HepG2 (cell line): Measurements from ENCODE around the gene PLCL2. TPM values are rescaled to one million over a fixed set of nuclear protein-coding genes. Genes with fewer than 3 reads are reported as not detected.

Experiments
- ATAC-seq: fragments of 200-7000 bp; cut with Tn5 transposase; 3 replicates; pipeline ENCODE4 v1.9.1; 2020; ENCODE audit warnings: mild to moderate bottlenecking, moderate library complexity
- BruUV-seq: library from RNA; stranded (reverse); fragments of 400-500 nt; replicated peaks from 2 replicates; lab custom pipeline; 2021; lab: Mats Ljungman, UMichigan
- CTCF ChIA-PET: fragments of 300-600 bp; formaldehyde crosslinking; extraction: SDS; loops from one replicate; lab custom pipeline; 2021; ENCODE audit warnings: low total read pairs, inconsistent platforms, low intra/inter-chr PET ratio; lab: Yijun Ruan, JAX
- POLR2A ChIA-PET: fragments of 350-600 bp; sonication (Branson Sonifier 250); formaldehyde crosslinking; loops from one replicate; lab custom pipeline; 2020; ENCODE audit warnings: antibody characterized with exemption, inconsistent platforms; lab: Yijun Ruan, JAX
- DNase-seq: peaks from one replicate; pipeline ENCODE4 v3.0.0-alpha.2; 2015; ENCODE audit warnings: low spot score
- FAIRE-seq: peaks from 3 replicates; lab custom pipeline; 2011; peaks lifted over from hg19 to GRCh38; lab: Jason Lieb, UNC
- H2AFZ ChIP-seq: one replicate; pipeline ENCODE4 v1.6.1; 2011; ENCODE audit warnings: low read length, inconsistent platforms
- H3K27ac ChIP-seq: fragments of 300-600 bp; 3 replicates; pipeline ENCODE4 v1.8.0; 2011; ENCODE audit warnings: mixed run types, mild to moderate bottlenecking, mixed read lengths, low read length, inconsistent platforms; ENCODE audit not compliant: insufficient read depth; ENCODE audit errors: extremely low read length
- H3K27me3 ChIP-seq, 2 experiments: fragments of 200-600 bp in 1 of 2; 2 replicates in 1 of 2; 3 replicates in 1 of 2; pipeline versions ENCODE4 v1.6.0 to v1.8.0; 2011; ENCODE audit warnings: low read length in 2 of 2, mild to moderate bottlenecking in 2 of 2, moderate library complexity in 2 of 2, inconsistent platforms in 1 of 2; ENCODE audit not compliant: insufficient read depth in 2 of 2, control insufficient read depth in 1 of 2
- H3K36me3 ChIP-seq, 2 experiments: fragments of 200-600 bp in 1 of 2; replicated peaks in 1 of 2; 2 replicates in 1 of 2; 3 replicates in 1 of 2; pipeline versions ENCODE4 v1.5.1 to v1.8.0; 2011; ENCODE audit warnings: low read length in 2 of 2, inconsistent platforms in 1 of 2; ENCODE audit not compliant: insufficient read depth in 2 of 2, control insufficient read depth in 1 of 2
- H3K4me1 ChIP-seq: 2 replicates; pipeline ENCODE4 v1.5.1; 2012; ENCODE audit warnings: low read length, inconsistent platforms; ENCODE audit not compliant: insufficient read depth
- H3K4me2 ChIP-seq: 2 replicates; pipeline ENCODE4 v1.6.0; 2011; ENCODE audit warnings: low read depth, low read length, inconsistent platforms
- H3K4me3 ChIP-seq, 3 experiments: fragments of 200-600 bp in 1 of 3; sonication (generic), shearing (Covaris generic) in 1 of 3; replicated peaks in 1 of 3; 2 replicates each; pipeline ENCODE4 v1.5.1; 2011 to 2016; ENCODE audit warnings: low read length in 3 of 3, inconsistent platforms in 2 of 3, low read depth in 2 of 3, mild to moderate bottlenecking in 2 of 3, control low read depth in 1 of 3, mixed read lengths in 1 of 3; ENCODE audit not compliant: insufficient read depth in 1 of 3
- H3K79me2 ChIP-seq: one replicate; pipeline ENCODE4 v1.6.1; 2011; ENCODE audit warnings: low read length, inconsistent platforms; ENCODE audit not compliant: insufficient read depth
- H3K9ac ChIP-seq: 2 replicates; pipeline ENCODE4 v1.6.0; 2011; ENCODE audit warnings: mild to moderate bottlenecking, low read depth, low read length, inconsistent platforms; ENCODE audit not compliant: insufficient read depth
- H3K9me3 ChIP-seq: 2 replicates; pipeline ENCODE4 v1.5.1; 2012; ENCODE audit warnings: mild to moderate bottlenecking, low read length
- H4K20me1 ChIP-seq: 2 replicates; pipeline ENCODE4 v1.6.0; 2011; ENCODE audit warnings: inconsistent platforms, mild to moderate bottlenecking, low read length, moderate library complexity; ENCODE audit not compliant: insufficient read depth
- GABPA ChIP-seq, 2 experiments: IDR thresholded peaks; 2 replicates each; pipeline ENCODE4 v1.6.1; 2011 to 2016; ENCODE audit warnings: low read depth in 2 of 2, low read length in 1 of 2, missing biosample characterization in 1 of 2, missing genetic modification characterization in 1 of 2
- GPN1 ChIP-seq: sonication (generic); formaldehyde crosslinking; IDR thresholded peaks from 2 replicates; pipeline ENCODE4 v1.5.1; 2020; ENCODE audit warnings: missing genetic modification reagents, borderline replicate concordance
- IKZF4 ChIP-seq: sonication (generic); formaldehyde crosslinking; IDR thresholded peaks from 2 replicates; pipeline ENCODE4 v1.5.1; 2020; ENCODE audit warnings: borderline replicate concordance, mild to moderate bottlenecking, low read depth, missing genetic modification reagents; ENCODE audit errors: not compliant biosample characterization
- MBNL3 ChIP-seq: fragments of 250-450 bp; sonication (Bioruptor Pico); conservative IDR thresholded peaks from 2 replicates; pipeline ENCODE4 v1.8.0; 2022; ENCODE audit warnings: mild to moderate bottlenecking, inconsistent platforms
- PHF8 ChIP-seq: sonication (generic); formaldehyde crosslinking; IDR thresholded peaks from 2 replicates; pipeline ENCODE4 v1.5.0; 2020; ENCODE audit warnings: missing genetic modification reagents
- RAD51 ChIP-seq: fragments of 450-650 bp; IDR thresholded peaks from 2 replicates; pipeline ENCODE4 v1.6.1; 2016; ENCODE audit warnings: borderline replicate concordance
- ZBTB3 ChIP-seq: sonication (generic); formaldehyde crosslinking; IDR thresholded peaks from 2 replicates; pipeline ENCODE4 v1.4.0; 2020; ENCODE audit warnings: low read depth, mild to moderate bottlenecking, moderate library complexity, missing genetic modification reagents, borderline replicate concordance
- ZBTB42 ChIP-seq: sonication (generic); formaldehyde crosslinking; IDR thresholded peaks from 2 replicates; pipeline ENCODE4 v1.5.0; 2020; ENCODE audit warnings: mild to moderate bottlenecking, missing genetic modification reagents
- ZNF282 ChIP-seq: fragments of 450-650 bp; IDR thresholded peaks from 2 replicates; pipeline ENCODE4 v1.6.1; 2018; ENCODE audit not compliant: partially characterized antibody
- ZNF44 ChIP-seq: sonication (generic); formaldehyde crosslinking; IDR thresholded peaks from 2 replicates; pipeline ENCODE4 v1.5.1; 2020; ENCODE audit warnings: mild to moderate bottlenecking, missing genetic modification reagents
- ZNF607 ChIP-seq: sonication (generic); formaldehyde crosslinking; IDR thresholded peaks from 2 replicates; pipeline ENCODE4 v1.5.1; 2020; ENCODE audit warnings: missing genetic modification reagents, mild to moderate bottlenecking, borderline replicate concordance
- ZNF672 ChIP-seq: sonication (generic); formaldehyde crosslinking; IDR thresholded peaks from 2 replicates; pipeline ENCODE4 v1.8.1; 2022; ENCODE audit warnings: missing genetic modification reagents
- ZNF709 ChIP-seq: sonication (generic); formaldehyde crosslinking; IDR thresholded peaks from 2 replicates; pipeline ENCODE4 v1.5.0; 2020; ENCODE audit warnings: mild to moderate bottlenecking, missing genetic modification reagents
- WGBS: methylation state at CpG from one replicate; pipeline ENCODE4 v1.1.6; 2017; ENCODE audit warnings: low lambda C conversion rate; 5-methylcytosine and 5-hydroxymethylcytosine counted together
- in situ Hi-C: cut with HindIII; loops from 2 replicates; pipeline ENCODE4 v1.10.0; 2017; ENCODE audit warnings: low pct_unique_long_range_greater_than_20kb; ENCODE audit not compliant: extremely low pct_ligation_motif_present
- intact Hi-C: fragments of 100-400 bp; cut with micrococcal nuclease; formaldehyde crosslinking; loops from one replicate; pipeline ENCODE4 v1.10.0; 2022; ENCODE audit not compliant: unreplicated experiment
- polyA plus RNA-seq, 8 experiments: library from polyadenylated mRNA; depleted of rRNA in 3 of 8; stranded (reverse) in 7 of 8; unstranded in 1 of 8; fragments of >200 nt; fragmentation: Illumina TruSeq in 4 of 8; extraction: Trizol in 4 of 8; gene quantifications; 2 replicates each; pipeline versions ENCODE4 v1.2.1 to v1.2.3, GENCODE V29; 2011 to 2016; ENCODE audit warnings: low read depth in 4 of 8, missing spikeins in 1 of 8, mixed read lengths in 1 of 8; ENCODE audit not compliant: insufficient read depth in 1 of 8
- total RNA-seq, 5 experiments: library from RNA; depleted of rRNA; stranded (reverse); fragments of >200 nt; fragmentation: Illumina TruSeq; extraction: Trizol; gene quantifications; 2 replicates each; pipeline ENCODE4 v1.2.3, GENCODE V29; 2016; ENCODE audit warnings: low read depth in 1 of 5
- TF ChIP-seq, protein P1 (sequence below): sonication (generic); formaldehyde crosslinking; IDR thresholded peaks from 2 replicates; pipeline ENCODE4 v1.9.0; 2021; ENCODE audit warnings: missing genetic modification reagents, borderline replicate concordance
- TF ChIP-seq, protein P2 (sequence below): sonication (generic); formaldehyde crosslinking; IDR thresholded peaks from 2 replicates; pipeline ENCODE4 v1.4.0; 2020; ENCODE audit warnings: missing genetic modification reagents; ENCODE audit errors: not compliant biosample characterization
- TF ChIP-seq, protein P3 (sequence below): sonication (generic); formaldehyde crosslinking; IDR thresholded peaks from 2 replicates; pipeline ENCODE4 v1.4.0; 2020; ENCODE audit warnings: missing genetic modification reagents

Gene PLCL2
- total and polyA plus RNA-seq, 2 of the 13 experiments (the other 11 are each of a cell fraction or from before 2014, with no cell fraction given), result not detected

DNA sequence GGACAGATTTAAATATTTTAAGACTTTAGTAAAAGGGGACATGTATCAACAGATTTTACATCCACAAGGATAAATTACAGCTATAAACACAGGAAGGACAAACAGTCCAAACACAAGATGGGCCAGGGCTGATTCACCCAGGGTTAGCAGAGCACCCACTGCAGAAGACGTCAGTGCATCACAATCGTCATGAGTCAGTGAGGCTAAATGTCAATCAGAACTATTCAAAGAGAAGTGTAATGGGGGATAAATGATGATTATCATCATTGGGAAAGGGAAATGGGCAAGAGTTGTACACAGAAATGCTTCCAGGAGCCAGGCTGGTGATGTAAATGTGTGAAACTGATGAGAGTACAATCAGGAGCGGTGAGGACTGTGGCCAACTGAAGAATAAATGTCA is 226.8 kb downstream of the PLCL2 start:
- FAIRE-seq (no peak), DNase-seq (no peak), ATAC-seq (no peak)
- no peak overlapping the region for H3K4me3 ChIP-seq
- no peak overlapping the region for H3K4me2 ChIP-seq
- POLR2A ChIA-PET, result no interaction called here
- H4K20me1 ChIP-seq, result no peaks in the 10 kb centered on the region
- in situ Hi-C loops (no loop called here), intact Hi-C loops (no loop called here)
- CTCF ChIA-PET, result no interaction called here
- H3K36me3 ChIP-seq, result no peaks in the 10 kb centered on the region
- no TSS peak for BruUV-seq
- no peaks in the 10 kb centered on the region for H3K27me3 ChIP-seq
- H3K27ac ChIP-seq, result no peak overlapping the region
- 29% methylated on average over 3 of the region's 3 CpGs for WGBS
- no peaks in the 10 kb centered on the region for H3K79me2 ChIP-seq
- H2AFZ ChIP-seq, result no peak overlapping the region
- H3K9me3 ChIP-seq, result no peaks in the 10 kb centered on the region; the same call in 1 of the 2 replicates
- no peaks in the 10 kb centered on the region for H3K4me1 ChIP-seq
- no peak overlapping the region for H3K9ac ChIP-seq
- TF ChIP-seq ZNF282 (no peak), GABPA (IDR thresholded peaks at IDR 0.05; ENCODE audit: low read depth, low read length) (no peak), GABPA (CRISPR knock-in tag; IDR thresholded peaks at IDR 0.05; ENCODE audit: low read depth) (no peak), ZNF709 (no peak), PHF8 (no peak), ZBTB42 (CRISPR knock-in tag) (no peak), ZNF672 (CRISPR knock-in tag) (no peak), GPN1 (CRISPR knock-in tag) (no peak), MBNL3 (CRISPR knock-in tag) (no peak), ZNF44 (CRISPR knock-in tag) (no peak), IKZF4 (no peak), ZBTB3 (no peak), RAD51 (no peak), ZNF607 (CRISPR knock-in tag) (no peak)
- TF ChIP-seq, protein P1, sequence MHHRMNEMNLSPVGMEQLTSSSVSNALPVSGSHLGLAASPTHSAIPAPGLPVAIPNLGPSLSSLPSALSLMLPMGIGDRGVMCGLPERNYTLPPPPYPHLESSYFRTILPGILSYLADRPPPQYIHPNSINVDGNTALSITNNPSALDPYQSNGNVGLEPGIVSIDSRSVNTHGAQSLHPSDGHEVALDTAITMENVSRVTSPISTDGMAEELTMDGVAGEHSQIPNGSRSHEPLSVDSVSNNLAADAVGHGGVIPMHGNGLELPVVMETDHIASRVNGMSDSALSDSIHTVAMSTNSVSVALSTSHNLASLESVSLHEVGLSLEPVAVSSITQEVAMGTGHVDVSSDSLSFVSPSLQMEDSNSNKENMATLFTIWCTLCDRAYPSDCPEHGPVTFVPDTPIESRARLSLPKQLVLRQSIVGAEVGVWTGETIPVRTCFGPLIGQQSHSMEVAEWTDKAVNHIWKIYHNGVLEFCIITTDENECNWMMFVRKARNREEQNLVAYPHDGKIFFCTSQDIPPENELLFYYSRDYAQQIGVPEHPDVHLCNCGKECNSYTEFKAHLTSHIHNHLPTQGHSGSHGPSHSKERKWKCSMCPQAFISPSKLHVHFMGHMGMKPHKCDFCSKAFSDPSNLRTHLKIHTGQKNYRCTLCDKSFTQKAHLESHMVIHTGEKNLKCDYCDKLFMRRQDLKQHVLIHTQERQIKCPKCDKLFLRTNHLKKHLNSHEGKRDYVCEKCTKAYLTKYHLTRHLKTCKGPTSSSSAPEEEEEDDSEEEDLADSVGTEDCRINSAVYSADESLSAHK (CRISPR knock-in tag), result no peak
- TF ChIP-seq, protein P2, sequence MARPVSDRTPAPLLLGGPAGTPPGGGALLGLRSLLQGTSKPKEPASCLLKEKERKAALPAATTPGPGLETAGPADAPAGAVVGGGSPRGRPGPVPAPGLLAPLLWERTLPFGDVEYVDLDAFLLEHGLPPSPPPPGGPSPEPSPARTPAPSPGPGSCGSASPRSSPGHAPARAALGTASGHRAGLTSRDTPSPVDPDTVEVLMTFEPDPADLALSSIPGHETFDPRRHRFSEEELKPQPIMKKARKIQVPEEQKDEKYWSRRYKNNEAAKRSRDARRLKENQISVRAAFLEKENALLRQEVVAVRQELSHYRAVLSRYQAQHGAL (CRISPR knock-in tag), result no peak
- TF ChIP-seq, protein P3, sequence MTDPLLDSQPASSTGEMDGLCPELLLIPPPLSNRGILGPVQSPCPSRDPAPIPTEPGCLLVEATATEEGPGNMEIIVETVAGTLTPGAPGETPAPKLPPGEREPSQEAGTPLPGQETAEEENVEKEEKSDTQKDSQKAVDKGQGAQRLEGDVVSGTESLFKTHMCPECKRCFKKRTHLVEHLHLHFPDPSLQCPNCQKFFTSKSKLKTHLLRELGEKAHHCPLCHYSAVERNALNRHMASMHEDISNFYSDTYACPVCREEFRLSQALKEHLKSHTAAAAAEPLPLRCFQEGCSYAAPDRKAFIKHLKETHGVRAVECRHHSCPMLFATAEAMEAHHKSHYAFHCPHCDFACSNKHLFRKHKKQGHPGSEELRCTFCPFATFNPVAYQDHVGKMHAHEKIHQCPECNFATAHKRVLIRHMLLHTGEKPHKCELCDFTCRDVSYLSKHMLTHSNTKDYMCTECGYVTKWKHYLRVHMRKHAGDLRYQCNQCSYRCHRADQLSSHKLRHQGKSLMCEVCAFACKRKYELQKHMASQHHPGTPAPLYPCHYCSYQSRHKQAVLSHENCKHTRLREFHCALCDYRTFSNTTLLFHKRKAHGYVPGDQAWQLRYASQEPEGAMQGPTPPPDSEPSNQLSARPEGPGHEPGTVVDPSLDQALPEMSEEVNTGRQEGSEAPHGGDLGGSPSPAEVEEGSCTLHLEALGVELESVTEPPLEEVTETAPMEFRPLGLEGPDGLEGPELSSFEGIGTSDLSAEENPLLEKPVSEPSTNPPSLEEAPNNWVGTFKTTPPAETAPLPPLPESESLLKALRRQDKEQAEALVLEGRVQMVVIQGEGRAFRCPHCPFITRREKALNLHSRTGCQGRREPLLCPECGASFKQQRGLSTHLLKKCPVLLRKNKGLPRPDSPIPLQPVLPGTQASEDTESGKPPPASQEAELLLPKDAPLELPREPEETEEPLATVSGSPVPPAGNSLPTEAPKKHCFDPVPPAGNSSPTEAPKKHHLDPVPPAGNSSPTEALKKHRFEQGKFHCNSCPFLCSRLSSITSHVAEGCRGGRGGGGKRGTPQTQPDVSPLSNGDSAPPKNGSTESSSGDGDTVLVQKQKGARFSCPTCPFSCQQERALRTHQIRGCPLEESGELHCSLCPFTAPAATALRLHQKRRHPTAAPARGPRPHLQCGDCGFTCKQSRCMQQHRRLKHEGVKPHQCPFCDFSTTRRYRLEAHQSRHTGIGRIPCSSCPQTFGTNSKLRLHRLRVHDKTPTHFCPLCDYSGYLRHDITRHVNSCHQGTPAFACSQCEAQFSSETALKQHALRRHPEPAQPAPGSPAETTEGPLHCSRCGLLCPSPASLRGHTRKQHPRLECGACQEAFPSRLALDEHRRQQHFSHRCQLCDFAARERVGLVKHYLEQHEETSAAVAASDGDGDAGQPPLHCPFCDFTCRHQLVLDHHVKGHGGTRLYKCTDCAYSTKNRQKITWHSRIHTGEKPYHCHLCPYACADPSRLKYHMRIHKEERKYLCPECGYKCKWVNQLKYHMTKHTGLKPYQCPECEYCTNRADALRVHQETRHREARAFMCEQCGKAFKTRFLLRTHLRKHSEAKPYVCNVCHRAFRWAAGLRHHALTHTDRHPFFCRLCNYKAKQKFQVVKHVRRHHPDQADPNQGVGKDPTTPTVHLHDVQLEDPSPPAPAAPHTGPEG (CRISPR knock-in tag), result no peak
